Islet of Langerhans (tissue), 1 donor: ENCODE results near the gene CDKN2B-AS1.
"Not testable (repeated sequence)": the region's sequence is repeated elsewhere in the genome, so short reads cannot be mapped to it uniquely, and the experiment has no call there.

ENCODE experiments used
- FAIRE-seq: peaks from one replicate; lab custom pipeline; 2011; peaks lifted over from hg19 to GRCh38; lab: Jason Lieb, UNC

Gene CDKN2B-AS1

DNA sequence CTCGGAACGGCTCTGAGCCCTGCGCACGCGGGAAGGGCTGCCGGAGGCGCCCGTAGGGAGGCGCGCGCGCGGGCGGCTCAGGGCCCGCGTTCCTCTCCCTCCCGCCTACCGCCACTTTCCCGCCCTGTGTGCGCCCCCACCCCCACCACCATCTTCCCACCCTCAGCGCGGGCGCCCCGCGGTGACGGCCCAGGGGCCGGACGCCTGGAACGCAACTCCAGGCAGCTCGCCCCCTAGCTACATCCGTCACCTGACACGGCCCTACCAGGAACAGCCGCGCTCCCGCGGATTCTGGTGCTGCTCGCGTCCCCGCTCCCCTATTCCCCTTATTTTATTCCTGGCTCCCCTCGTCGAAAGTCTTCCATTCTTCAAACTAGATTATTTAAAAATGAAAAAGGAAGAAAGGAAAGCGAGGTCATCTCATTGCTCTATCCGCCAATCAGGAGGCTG is at the start of gene CDKN2B-AS1:
TSS of gene CDKN2B-AS1 (plus strand) at position 236 of the 450 bp plus-strand sequence.
- no peak for FAIRE-seq

DNA sequence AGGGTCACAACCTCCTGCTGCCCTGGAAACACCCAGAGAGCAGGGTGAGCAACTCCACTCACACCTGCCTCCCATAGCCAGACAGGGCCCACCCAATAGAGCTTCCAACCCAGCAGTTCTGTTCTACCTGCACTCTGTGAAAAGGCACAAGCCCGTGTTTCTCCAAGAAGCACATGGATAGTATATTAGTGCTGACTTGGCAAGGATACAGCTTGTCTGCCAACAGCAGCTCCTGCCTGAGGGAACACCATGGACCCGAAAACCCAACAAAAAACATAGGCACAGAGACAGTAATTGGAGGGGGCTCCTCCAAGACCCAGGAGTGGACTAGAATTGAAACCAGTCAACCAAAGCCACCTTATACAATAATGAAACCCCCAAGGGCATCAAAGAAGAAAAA is 49.0 kb upstream of the CDKN2B-AS1 start:
- no peak for FAIRE-seq

DNA sequence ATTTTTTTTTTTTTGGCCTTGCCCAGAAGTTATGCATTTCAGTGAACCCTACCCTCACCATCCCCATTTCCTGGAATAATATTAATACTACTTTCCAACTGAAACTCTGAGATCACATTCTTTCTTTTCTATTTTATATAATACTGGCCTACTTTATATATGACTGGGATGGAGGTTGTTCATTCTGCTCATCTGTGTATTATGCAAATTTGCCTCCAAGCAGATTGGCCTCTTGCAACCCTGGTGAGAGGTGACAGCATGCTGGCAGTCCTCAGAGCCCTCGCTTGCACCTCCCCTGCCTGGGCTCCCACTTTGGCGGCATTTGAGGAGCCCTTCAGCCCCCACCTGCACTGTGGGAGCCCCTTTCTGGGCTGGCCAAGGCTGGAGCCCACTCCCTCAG is 35.8 kb upstream of the CDKN2B-AS1 start:
- no peak for FAIRE-seq

DNA sequence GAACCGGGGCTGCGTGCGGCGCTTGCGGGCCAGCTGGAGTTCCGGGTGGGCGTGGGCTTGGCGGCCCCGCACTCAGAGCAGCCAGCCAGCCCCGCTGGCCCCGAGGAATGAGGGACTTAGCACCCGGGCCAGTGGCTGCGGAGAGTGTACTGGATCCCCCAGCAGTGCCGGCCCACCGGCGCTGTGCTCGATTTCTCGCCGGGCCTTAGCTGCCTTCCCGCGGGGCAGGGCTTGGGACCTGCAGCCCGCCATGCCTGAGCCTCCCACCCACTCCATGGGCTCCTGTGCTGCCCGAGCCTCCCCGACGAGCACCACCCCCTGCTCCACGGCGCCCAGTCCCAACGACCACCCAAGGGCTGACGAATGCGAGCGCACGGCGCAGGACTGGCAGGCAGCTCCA is 35.3 kb upstream of the CDKN2B-AS1 start:
- not testable (repeated sequence) for FAIRE-seq

DNA sequence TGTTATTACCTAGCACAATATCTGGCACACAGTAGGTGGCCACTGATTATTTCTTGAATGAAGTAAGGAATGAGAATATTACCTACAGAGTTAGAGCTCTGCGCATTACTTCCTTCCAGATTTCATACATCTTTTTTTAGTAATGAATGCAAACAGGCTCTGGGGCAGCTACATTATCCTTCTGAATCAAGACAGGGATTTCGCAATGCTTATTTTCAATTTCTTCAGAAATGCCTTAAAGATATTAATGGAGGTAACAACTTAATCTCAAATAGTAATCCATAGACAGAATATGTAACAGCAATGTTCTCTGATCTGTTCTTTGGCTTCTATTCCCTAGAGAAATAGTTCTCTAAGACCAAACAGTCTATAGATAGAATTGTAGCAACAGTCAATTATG is 33.0 kb upstream of the CDKN2B-AS1 start:
- FAIRE-seq: no peak

DNA sequence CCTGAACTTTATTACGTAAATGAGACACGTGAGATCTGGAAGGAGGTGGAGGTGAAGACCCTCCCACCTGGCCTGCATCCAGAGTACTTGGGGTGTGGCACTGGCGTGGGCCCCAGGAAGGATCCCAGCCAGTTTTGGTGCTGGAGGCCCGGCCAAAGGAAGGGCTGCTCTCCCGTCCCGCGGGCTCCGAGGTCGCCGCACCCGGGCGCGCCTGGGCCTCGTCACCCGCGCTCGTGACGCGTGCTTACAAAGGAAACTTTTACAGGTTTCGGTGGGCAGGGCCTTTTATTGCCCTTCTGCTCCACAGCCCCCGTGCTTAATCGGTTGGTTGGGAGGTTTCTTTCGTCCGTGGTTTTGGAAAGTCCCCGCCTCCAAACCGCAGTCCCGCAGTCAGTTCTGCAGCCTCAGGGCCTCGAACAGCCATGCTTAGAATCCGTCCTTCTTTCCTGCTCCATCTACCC is 29.6 kb upstream of the CDKN2B-AS1 start:
- no peak for FAIRE-seq

DNA sequence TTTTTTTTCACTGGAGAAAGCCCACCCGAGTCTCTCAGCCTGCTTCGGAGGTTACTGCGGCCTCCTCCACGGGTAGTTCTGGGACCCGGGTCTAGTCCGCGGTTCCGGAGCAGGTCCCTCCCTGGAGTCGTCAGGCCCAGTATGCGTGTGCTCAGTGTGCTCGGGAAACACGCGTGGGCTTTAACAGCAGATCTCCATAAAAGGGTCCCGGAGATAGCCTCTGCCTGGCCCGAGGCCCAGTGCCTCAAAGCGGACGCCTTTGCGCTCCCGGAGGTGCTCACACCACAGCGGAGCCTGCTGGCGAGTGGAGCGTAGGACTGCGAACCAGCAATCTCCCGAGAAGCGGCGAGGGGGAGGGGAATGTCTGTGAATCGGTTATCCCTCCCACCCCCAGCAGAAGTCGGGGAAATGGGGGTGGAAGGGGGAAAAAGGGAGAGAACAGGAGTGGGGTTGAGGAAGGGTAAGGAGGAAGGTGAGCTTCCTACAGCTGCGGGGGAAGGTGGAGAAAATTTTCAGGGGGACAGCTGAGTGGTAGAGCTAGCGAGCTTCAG is 29.1 kb upstream of the CDKN2B-AS1 start:
- no peak for FAIRE-seq

DNA sequence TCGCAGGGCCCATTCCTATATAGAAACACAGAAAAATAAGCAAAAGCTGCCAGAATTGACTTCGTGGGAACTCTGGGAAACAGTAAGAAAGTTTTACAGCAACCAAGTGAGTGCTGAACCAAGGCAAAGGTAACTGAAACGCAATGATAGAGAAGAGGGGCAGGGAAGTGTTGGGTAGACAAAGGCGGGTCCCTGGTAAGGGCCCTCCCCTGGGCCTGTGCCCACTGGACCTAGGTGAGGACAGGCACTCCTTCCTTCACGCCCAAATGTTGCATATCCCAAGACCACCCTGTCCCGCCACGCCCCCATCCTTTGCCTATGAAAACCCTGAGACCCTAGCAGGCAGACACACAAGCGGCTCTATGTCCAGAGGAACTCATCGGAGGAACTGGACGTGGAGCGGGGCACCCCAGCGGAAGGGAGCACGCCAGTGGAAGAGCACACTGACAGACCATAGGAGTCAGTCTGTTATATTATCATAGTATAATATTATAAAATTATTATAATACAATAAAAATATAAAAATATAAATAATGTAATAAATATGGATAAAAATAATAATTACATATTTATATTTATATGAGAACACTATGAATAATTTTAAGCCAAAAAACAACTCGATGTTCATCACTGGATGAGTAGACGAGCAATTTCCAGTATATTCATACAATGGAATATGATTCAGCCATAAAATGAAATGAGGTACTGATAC is 28.3 kb upstream of the CDKN2B-AS1 start:
- FAIRE-seq: no peak

DNA sequence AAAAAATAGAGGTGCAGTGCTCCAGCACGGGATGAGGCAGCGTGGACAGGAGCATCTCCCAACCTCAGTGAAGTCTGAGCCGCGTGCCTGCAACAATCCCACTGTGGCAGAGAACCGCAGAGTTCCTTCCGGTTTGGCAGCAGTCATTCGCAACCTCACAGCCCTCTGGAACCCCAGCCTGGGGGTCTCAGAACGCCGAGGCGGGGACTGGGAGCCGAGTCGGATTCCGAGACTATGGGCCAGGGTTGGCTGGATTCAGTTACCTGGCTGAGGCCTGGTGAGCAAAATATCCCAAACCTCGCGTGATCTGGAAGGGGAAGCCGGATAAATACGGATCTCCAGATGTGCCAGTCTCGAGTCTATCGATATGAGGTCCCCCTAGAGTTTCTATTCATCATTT is 27.4 kb upstream of the CDKN2B-AS1 start:
- no peak for FAIRE-seq

DNA sequence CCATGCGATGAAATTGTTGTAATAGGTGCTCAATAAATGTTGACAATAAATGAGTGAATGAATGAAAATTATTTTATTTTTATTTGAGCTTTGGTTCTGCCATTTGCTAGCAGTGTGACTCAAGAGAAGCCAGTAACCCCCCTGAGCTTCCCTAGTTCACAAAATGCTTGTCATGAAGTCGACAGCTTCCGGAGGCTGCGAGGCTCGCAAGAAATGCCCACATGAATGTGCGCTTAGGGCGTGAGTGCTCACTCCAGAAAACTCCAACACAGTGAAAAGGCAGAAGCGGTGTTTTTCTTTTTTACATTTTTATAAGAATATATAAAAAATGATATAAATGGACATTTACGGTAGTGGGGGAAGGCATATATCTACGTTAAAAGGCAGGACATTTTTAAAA is 26.9 kb upstream of the CDKN2B-AS1 start:
- FAIRE-seq: no peak

DNA sequence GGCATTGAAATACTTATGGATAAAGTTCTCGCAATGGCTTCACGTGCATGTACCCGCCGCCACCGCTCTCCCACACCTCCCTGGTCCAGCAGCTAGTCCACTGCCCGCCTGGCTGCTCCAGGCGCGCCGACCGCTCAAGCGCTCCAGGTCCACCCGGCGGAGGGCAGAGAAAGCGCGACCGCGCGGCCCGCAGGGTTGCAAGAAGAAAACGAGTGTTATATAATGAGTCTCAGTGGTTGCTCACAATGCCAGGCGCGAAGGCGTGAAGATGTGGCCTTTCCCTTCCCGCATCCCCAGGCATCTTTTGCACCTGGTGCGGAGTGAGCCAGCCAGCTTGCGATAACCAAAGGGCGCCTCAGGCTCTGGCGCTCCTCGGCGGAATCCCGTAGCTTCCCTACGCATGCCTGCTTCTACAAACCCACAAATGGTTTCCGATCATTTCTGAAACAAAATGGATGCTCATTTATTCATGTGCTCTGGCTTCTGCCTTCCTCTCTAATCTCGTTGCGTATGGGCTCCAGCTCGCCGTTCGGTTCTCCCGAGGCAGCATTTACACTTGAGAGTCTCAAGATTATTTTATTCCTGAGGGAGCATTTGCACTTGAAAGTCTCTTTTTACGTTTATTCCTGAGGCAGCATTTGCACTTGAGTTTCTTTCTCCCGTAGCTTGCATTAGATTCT is 26.1 kb upstream of the CDKN2B-AS1 start:
- FAIRE-seq: no peak

DNA sequence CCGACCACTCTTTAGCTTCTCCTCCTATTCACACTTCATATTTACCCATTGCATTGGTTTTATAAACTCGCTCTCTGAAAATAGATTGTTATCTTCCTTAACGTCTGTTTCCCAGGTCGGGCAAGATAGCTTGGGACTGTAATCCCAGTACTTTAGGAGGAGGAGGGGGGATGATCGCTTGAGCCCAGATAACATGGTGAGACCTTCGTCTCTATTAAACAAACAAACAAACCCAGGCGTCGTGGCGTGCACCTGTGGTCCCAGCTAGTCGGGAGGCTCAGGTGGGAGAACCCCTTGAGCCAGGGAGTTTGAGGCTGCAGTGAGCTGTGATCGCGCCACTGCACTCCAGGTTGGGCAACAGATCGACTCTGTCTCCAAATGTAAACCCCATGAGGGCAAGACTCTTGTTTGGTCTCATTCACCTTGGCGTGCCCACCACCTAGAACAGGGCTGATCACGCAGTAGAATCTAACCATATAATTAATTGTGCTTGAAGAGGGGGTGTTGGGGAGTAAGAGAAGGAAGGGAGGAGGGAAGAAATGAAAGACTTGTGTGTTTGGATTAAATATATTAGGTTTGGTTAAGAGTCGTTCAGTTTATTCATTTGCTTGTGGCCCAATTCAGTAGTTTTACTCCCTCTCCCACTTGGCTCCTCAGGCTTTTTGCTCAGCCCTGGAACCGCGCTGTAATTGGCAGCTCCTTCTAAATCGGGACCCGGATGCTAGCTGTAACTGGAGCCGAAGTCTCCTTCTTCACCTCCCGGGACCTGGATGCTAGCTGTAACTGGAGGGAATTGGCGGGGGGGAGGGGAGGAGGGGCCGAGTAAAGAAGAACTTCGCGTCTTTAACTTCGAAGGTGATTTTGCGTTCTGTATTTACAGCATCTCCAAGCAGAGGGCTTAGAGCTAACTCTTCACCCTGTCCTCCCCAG is 25.3 kb upstream of the CDKN2B-AS1 start:
- FAIRE-seq: no peak

DNA sequence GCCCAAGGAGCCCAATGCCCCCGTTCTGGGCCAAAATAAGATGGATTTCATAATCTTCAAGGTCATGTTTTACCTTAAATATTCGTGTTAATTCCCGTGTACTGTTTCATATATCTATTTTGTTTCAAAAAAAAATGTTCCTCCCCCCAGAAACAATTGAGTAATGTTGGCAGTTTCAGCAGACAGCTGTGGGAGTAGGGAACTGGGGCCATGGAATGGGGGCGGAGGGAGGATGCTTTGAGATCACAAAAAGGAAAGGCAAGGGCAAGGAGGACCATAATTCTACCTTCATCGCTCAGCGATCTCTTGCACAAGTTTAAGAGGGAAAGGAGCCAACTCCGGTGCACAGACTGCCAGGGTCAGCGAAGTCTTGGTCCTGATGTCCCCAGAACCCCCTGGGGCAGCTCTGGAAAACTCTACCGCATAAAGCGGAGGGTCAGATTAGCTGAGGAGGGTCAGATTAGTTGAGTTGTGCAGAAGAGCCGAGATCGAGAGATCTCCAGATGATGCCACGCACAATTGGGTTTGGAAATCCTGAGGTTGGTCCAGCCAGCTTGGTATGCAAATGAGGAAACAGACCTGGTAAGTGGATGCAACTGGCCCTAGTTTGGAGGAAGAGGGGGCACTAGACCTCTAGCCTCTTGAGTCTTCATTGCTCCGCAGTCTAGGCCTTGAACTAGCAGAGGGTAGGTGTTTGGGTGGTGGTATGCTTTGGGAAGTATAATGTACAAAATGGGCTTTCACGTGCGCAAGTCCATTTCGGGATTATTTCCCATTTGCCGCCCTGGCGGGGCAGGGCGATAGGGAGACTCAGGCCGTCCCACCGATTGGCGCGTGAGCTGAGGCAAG is 24.4 kb upstream of the CDKN2B-AS1 start:
- FAIRE-seq: no peak

DNA sequence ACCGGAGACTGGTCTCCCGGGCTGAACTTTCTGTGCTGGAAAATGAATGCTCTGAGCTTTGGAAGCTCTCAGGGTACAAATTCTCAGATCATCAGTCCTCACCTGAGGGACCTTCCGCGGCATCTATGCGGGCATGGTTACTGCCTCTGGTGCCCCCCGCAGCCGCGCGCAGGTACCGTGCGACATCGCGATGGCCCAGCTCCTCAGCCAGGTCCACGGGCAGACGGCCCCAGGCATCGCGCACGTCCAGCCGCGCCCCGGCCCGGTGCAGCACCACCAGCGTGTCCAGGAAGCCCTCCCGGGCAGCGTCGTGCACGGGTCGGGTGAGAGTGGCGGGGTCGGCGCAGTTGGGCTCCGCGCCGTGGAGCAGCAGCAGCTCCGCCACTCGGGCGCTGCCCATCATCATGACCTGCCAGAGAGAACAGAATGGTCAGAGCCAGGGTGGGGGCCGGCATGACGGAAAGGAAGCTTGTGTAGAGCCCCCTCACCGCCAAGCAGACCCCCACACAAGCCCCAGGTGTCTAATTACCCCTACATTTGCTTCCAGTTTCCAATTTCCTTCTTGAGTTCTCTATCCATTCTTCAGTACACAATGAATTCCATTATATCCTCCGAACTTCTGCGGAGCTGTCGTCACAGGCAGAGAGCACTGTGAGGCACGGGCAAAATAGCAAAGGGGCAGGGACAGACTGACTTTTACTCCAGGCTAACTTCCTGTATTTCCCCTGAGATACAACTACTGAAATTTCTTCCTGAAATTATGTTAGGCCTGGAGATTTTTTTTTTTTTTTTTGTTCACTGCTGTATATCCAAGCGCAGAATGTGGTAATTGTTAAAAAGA is 23.6 kb upstream of the CDKN2B-AS1 start:
- FAIRE-seq: no peak

DNA sequence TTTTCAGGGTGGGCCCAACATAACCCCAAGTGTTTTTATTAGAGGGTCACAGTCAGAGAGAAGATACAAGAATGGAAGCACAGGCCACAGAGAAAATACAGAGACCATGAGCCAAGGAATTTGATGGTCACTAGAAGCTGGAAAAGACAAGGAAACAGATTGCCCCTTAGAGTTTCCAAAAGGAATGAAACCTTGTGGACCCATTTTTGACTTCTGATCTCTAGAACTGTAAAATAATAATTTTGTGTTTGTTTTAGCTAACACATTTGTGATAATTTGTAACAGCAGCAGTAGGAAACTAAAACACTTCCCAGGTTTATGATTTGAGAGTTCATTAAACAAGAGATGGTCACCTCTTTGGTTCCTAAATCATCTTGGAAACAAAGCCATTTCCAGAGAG is 22.2 kb upstream of the CDKN2B-AS1 start:
- FAIRE-seq: no peak

DNA sequence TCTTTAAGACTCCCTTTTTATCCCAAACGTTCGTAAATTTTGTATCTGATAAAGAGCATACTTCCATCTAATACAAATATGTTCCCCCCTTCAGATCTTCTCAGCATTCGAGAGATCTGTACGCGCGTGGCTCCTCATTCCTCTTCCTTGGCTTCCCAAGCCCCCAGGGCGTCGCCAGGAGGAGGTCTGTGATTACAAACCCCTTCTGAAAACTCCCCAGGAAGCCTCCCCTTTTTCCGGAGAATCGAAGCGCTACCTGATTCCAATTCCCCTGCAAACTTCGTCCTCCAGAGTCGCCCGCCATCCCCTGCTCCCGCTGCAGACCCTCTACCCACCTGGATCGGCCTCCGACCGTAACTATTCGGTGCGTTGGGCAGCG is 20.3 kb upstream of the CDKN2B-AS1 start:
- FAIRE-seq: no peak

DNA sequence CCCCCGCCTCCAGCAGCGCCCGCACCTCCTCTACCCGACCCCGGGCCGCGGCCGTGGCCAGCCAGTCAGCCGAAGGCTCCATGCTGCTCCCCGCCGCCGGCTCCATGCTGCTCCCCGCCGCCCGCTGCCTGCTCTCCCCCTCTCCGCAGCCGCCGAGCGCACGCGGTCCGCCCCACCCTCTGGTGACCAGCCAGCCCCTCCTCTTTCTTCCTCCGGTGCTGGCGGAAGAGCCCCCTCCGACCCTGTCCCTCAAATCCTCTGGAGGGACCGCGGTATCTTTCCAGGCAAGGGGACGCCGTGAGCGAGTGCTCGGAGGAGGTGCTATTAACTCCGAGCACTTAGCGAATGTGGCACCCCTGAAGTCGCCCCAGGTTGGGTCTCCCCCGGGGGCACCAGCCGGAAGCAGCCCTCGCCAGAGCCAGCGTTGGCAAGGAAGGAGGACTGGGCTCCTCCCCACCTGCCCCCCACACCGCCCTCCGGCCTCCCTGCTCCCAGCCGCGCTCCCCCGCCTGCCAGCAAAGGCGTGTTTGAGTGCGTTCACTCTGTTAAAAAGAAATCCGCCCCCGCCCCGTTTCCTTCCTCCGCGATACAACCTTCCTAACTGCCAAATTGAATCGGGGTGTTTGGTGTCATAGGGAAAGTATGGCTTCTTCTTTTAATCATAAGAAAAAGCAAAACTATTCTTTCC is 19.7 kb upstream of the CDKN2B-AS1 start:
- FAIRE-seq: no peak

DNA sequence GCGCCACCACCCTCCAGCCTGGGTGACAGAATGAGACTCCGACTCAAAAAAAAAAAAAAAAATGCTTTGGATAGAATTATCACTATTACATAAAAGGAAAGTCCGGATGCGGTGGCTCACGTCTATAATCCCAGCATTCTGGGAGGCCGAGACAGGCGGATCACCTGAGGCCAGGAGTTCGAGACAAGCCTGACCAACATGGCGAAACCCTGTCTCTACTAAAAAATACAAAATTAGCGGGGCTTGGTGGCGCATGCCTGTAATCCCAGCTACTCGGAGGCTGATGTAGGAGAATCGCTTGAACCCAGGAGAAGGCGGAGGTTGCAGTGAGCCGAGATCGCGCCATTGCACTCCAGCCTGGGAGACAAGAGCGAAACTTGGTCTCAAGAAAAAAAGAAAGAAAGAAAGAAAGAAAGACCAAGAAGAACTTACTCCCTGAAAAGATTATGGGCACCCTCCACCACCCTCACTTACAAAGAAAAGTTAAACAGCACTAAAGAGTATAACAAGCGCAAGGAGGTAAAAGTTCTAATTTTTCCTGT is 18.2 kb upstream of the CDKN2B-AS1 start:
- no peak for FAIRE-seq

DNA sequence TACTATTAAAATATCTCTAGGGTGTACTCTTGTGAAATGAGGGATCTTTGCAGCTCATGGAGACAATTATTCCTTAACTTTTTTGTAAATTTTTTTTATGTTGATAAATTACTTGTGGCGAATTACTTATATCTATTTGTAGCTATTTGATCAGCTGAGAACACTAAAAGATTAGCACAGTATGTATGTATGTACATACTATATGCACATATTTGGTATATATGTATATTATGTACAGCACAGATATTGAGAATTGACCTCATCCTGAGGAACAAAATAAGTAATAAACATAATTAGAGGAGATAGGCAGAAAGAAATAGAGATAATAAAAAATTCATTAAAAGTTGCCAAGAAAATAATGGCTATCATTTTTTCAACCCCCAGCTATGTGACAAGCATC is 12.2 kb upstream of the CDKN2B-AS1 start:
- FAIRE-seq: no peak
